ENCODE data around the gene NAA30. TPM values are rescaled to one million over a fixed set of nuclear protein-coding genes. Genes with fewer than 3 reads are reported as not detected.

Gene NAA30
- total RNA-seq, 2 donors from 2014 or later: 17.1 to 22.6 TPM

DNA sequence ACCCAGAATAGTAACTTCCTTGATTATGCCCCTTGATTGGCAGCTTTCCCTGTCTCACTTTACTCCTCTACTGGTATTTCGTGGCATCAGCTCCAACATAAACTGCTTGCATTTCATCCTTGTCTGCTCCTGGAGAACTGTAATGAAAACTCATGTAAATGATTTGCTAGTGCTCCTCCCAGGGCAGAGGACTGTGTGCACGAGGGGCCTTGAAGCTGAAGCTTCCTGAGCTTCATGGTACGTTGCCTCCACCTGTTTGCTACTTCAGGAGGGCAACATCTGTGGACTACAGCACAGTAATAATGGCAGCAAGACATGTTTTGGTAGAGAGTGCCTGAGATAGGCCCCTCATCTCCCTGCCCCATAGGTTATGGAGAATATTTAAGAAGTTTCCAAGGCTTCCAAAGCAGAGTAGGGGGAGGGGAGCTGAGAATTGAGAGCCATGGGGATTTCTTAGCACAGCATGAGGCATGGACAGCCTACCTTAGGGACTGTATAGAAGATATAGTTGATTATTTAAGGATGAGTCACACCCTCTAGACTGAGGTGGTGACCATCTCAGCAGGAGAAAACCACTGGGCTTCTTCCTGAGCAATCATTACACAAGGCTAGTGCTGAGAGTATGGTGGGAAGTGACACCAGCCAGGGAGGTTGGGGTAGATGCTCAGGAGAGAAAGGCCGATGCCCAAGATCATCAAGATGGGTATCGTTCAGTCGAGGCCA lies 73.8 kb downstream of the NAA30 start:
- DNase-seq: no peak
- intact Hi-C loops (cut with DNase I): no loop called here
- ATAC-seq: no peak

Other genes with a start within 250 kb of the NAA30 start
- gene EXOC5, start 121.7 kb upstream of the NAA30 start, total RNA-seq: 10 to 100 TPM; 56.0 to 56.5 TPM
- gene AP5M1, start 121.6 kb upstream of the NAA30 start, total RNA-seq: 10 to 100 TPM; 38.3 to 51.2 TPM
- not detected for gene CCDC198, start 103.3 kb downstream of the NAA30 start, total RNA-seq

Measured in left cardiac atrium (tissue), 4 donors.